DND-41 (cell line): ENCODE data around the gene CASKIN2.

Experiments
- CTCF ChIP-seq: IDR thresholded peaks from 2 replicates; pipeline ENCODE4 v1.5.1; 2012; ENCODE audit warnings: borderline replicate concordance, low read length, moderate library complexity, mild to moderate bottlenecking; ENCODE audit not compliant: poor library complexity, severe bottlenecking; ENCODE audit errors: extremely low read depth
- EZH2 ChIP-seq: IDR thresholded peaks from 3 replicates; pipeline ENCODE4 v1.6.1; 2012; ENCODE audit warnings: borderline replicate concordance, low read depth, mild to moderate bottlenecking, moderate library complexity, low read length, inconsistent platforms; ENCODE audit not compliant: severe bottlenecking

- TF ChIP-seq CTCF (no peak), EZH2 (no peak)
Measured at GRCh38 chr17:75472119-75472518, 43.2 kb downstream of the CASKIN2 start.
